ENCODE measurements around the gene SH2B3. TPM values are rescaled to one million over a fixed set of nuclear protein-coding genes. Genes with fewer than 3 reads are reported as not detected.
A peak's percentile ranks its signal among the peaks of the same experiment; 100 is the strongest.

Gene SH2B3
- total and polyA plus RNA-seq, 2 donors from 2014 or later: 7.3 to 35.0 TPM

GRCh38 chr12:111409403-111409779 lies 3.7 kb downstream of the SH2B3 start:
- Histone ChIP-seq H3K9me3 (ENCODE audit: control insufficient read depth in 2 of 3, insufficient read depth in 1 of 3, low read length in 3 of 3) (no peaks in the 10 kb centered on the region), H3K9ac (ENCODE audit: low read length in 3 of 3) (no peak overlapping the region), H3K27me3 (ENCODE audit: control insufficient read depth, insufficient read depth, low read length) (no peaks in the 10 kb centered on the region), H3K4me1 (ENCODE audit: control insufficient read depth in 2 of 3, insufficient read depth in 2 of 3, low read depth in 1 of 3, low read length in 3 of 3) (peaks cover 0 to 54% (median 9%) of the 10 kb centered on the region in 3 donors), H3K36me3 (ENCODE audit: control insufficient read depth in 2 of 3, insufficient read depth in 3 of 3, low read length in 3 of 3) (no peaks in the 10 kb centered on the region), H3K27ac (ENCODE audit: low read depth in 2 of 2, low read length in 2 of 2) (peak overlapping the region; percentile 68 to 76), H3K4me3 (ENCODE audit: low read length in 3 of 3) (peak overlapping the region in 1 of 3 donors; percentile 35)
- peak in 1 of 5 donors; percentile 87 for DNase-seq
- no peak for TF ChIP-seq CTCF (IDR thresholded peaks at IDR 0.05; ENCODE audit: borderline replicate concordance, extremely low read depth, insufficient read depth)
- no peak for FAIRE-seq
- intact Hi-C loops (cut with DNase I): no loop called here

- FAIRE-seq (no peak), DNase-seq (peak in 3 of 5 donors; percentile 42 to 93 (median 71))
- Histone ChIP-seq H3K9ac (ENCODE audit: low read length in 3 of 3) (peak overlapping the region in 1 of 3 donors; percentile 35), H3K27ac (ENCODE audit: low read depth in 2 of 2, low read length in 2 of 2) (peak overlapping the region; percentile 68 to 76), H3K4me3 (ENCODE audit: low read length in 3 of 3) (peak overlapping the region in 1 of 3 donors; percentile 35), H3K36me3 (ENCODE audit: control insufficient read depth in 2 of 3, insufficient read depth in 3 of 3, low read length in 3 of 3) (no peaks in the 10 kb centered on the region), H3K4me1 (ENCODE audit: control insufficient read depth in 2 of 3, insufficient read depth in 2 of 3, low read depth in 1 of 3, low read length in 3 of 3) (peaks cover 0 to 50% (median 4%) of the 10 kb centered on the region in 3 donors), H3K9me3 (ENCODE audit: control insufficient read depth in 2 of 3, insufficient read depth in 1 of 3, low read length in 3 of 3) (no peaks in the 10 kb centered on the region), H3K27me3 (ENCODE audit: control insufficient read depth, insufficient read depth, low read length) (no peaks in the 10 kb centered on the region)
- no peak for TF ChIP-seq CTCF (IDR thresholded peaks at IDR 0.05; ENCODE audit: borderline replicate concordance, extremely low read depth, insufficient read depth)
- intact Hi-C loops (cut with DNase I): no loop called here
These were observed 4.2 kb downstream of the SH2B3 start for GRCh38 chr12:111409780-111410430.

DNA sequence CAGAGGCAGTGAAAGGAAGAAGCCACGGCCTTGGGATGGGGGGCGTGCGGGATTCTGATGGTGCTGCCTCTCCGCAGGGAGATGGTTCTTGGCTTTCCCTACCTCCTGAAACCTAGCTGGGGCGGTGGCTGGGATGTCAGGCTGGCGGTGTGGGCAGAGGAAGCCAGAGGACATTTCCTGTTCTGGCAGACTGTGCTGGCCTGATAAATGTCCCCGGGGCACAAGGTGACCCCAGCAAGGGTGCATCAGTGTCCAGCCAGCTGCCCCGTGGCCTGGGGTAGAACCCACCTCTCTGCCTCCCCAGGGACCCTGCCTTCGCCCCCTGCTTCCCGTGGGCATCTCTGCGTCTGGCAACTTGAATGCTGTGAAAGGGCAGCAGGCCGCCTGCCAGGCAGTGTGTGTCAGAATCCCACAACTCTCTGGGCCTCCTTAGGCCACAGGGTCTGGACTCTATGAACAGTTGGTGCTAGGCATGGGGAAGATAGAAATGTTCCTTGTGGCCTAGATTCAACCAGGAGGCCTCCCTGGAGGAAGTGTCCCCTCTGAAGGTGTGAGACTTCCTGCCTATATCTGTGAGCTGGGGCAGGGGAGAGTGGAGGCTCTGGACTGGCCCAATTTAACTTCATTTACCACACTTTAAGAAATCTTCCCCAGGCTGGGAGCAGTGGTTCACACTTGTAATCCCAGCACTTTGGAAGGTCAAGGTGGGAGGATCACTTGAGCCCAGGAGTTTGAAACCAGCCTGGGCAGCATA lies 4.9 kb downstream of the SH2B3 start:
- H3K9ac ChIP-seq (ENCODE audit: low read length in 3 of 3): peak overlapping the region in 2 of 3 donors; percentile 35 to 42
- no peak overlapping the region for H3K4me3 ChIP-seq (ENCODE audit: low read length in 3 of 3)
- H3K9me3 ChIP-seq (ENCODE audit: control insufficient read depth in 2 of 3, insufficient read depth in 1 of 3, low read length in 3 of 3): no peaks in the 10 kb centered on the region
- no peaks in the 10 kb centered on the region for H3K36me3 ChIP-seq (ENCODE audit: control insufficient read depth in 2 of 3, insufficient read depth in 3 of 3, low read length in 3 of 3)
- FAIRE-seq (no peak), DNase-seq (peak in 1 of 5 donors; percentile 78)
- peaks cover 0 to 49% (median 4%) of the 10 kb centered on the region in 3 donors for H3K4me1 ChIP-seq (ENCODE audit: control insufficient read depth in 2 of 3, insufficient read depth in 2 of 3, low read depth in 1 of 3, low read length in 3 of 3)
- intact Hi-C loops (cut with DNase I): no loop called here
- peak overlapping the region; percentile 68 to 76 for H3K27ac ChIP-seq (ENCODE audit: low read depth in 2 of 2, low read length in 2 of 2)
- no peak for TF ChIP-seq CTCF (IDR thresholded peaks at IDR 0.05; ENCODE audit: borderline replicate concordance, extremely low read depth, insufficient read depth)
- H3K27me3 ChIP-seq (ENCODE audit: control insufficient read depth, insufficient read depth, low read length): no peaks in the 10 kb centered on the region
